MM.1S (cell line): ENCODE results near the gene FAM193A.

Source experiments
- EZH2 ChIP-seq: fragments of 300-600 bp; sonication (generic); optimal IDR thresholded peaks from 2 replicates; pipeline ENCODE3; 2017; ENCODE audit warnings: low read depth, mild to moderate bottlenecking, antibody characterized with exemption, low read length, mixed read lengths
- EZH2phosphoT487 ChIP-seq: fragments of 300-600 bp; sonication (generic); IDR thresholded peaks from 2 replicates; pipeline ENCODE4 v1.6.1; 2018; ENCODE audit warnings: antibody characterized with exemption, low read length
- TF ChIP-seq, protein P1 (sequence below): fragments of 300-600 bp; sonication (generic); IDR thresholded peaks from 2 replicates; pipeline ENCODE4 v1.5.1; 2016; ENCODE audit warnings: antibody characterized with exemption, low read length, mixed read lengths

DNA sequence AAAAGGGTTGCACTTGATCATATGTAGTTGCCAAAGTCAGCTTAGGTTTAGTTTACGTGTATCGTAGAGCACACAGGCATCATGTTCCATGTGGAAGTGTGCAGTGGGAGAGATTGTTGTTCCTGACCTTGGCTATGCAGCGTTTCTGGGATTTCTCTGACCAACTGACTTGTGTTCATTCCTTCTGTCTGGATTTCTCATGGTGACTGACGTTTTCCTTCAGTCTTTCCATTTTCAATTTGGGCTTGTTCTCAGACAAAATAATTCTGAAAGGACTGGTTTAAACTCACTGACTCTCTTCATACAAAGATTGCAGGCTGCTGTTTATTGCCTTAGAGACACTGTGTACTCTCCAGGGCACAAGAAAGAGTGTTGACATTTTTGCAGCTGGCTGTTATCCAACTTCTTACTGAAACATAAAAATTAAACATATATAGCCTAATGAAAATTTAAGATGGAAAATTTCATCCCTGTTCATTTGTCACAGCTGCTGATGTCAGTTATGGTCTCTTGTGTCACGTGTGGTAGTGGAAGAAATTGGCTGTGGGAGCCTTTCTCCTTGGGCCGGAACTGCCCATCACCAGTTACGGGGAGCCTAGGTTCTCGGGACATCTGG, 124.3 kb downstream of the FAM193A start:
- TF ChIP-seq, protein P1, sequence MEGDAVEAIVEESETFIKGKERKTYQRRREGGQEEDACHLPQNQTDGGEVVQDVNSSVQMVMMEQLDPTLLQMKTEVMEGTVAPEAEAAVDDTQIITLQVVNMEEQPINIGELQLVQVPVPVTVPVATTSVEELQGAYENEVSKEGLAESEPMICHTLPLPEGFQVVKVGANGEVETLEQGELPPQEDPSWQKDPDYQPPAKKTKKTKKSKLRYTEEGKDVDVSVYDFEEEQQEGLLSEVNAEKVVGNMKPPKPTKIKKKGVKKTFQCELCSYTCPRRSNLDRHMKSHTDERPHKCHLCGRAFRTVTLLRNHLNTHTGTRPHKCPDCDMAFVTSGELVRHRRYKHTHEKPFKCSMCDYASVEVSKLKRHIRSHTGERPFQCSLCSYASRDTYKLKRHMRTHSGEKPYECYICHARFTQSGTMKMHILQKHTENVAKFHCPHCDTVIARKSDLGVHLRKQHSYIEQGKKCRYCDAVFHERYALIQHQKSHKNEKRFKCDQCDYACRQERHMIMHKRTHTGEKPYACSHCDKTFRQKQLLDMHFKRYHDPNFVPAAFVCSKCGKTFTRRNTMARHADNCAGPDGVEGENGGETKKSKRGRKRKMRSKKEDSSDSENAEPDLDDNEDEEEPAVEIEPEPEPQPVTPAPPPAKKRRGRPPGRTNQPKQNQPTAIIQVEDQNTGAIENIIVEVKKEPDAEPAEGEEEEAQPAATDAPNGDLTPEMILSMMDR = no peak
- TF ChIP-seq EZH2 (no peak), EZH2phosphoT487 (no peak)
